Posterior cingulate gyrus (tissue), 11 donors: ENCODE measurements around the gene PLXDC2.

Experiments
- DNase-seq, 10 donors: peaks; one replicate each; pipeline versions ENCODE4 v3.0.0 to v3.0.0-alpha.2; 2020 to 2021; ENCODE audit warnings: mixed read lengths in 3 of 10
- intact Hi-C: fragments of 100-400 bp; cut with DNase I; formaldehyde crosslinking; loops from one replicate; pipeline ENCODE4 v1.15.1; 2023

Gene PLXDC2

GRCh38 chr10:20289070-20289828 is 473.0 kb downstream of the PLXDC2 start:
- intact Hi-C loops: loop anchor here (10.0 kb wide), 1 partner anchor 474 kb away; the partner anchor contains the start of gene PLXDC2
- DNase-seq: no peak

GRCh38 chr10:20298417-20298816 is 482.2 kb downstream of the PLXDC2 start:
- no peak for DNase-seq
- intact Hi-C loops: no loop called here

- intact Hi-C loops: no loop called here
- DNase-seq: no peak
These were observed 483.0 kb downstream of the PLXDC2 start for GRCh38 chr10:20299034-20299736.

GRCh38 chr10:20300735-20301134 is 484.5 kb downstream of the PLXDC2 start:
- DNase-seq: no peak
- intact Hi-C loops: no loop called here

GRCh38 chr10:20302033-20302432 is 485.8 kb downstream of the PLXDC2 start:
- intact Hi-C loops: no loop called here

GRCh38 chr10:20303453-20304152 is 487.4 kb downstream of the PLXDC2 start:
- DNase-seq: no peak
- intact Hi-C loops: no loop called here

More at GRCh38 chr10:20302033-20302432, 485.8 kb downstream of the PLXDC2 start:
- DNase-seq: no peak

- DNase-seq: peak in 1 of 10 donors; percentile 10
- intact Hi-C loops: loop anchor here (10.0 kb wide), 1 partner anchor 451 kb away; no protein-coding TSS in a partner anchor
These were observed 497.4 kb downstream of the PLXDC2 start for GRCh38 chr10:20313665-20314064.

- DNase-seq: peak in 3 of 10 donors; percentile 22 to 83 (median 27)
- intact Hi-C loops: loop anchor here (10.0 kb wide), 1 partner anchor 450 kb away; no protein-coding TSS in a partner anchor
These were observed 498.2 kb downstream of the PLXDC2 start for GRCh38 chr10:20314431-20314830.

- intact Hi-C loops: no loop called here
These were observed 511.7 kb downstream of the PLXDC2 start for GRCh38 chr10:20327954-20328353.

GRCh38 chr10:20330246-20330645 is 514.0 kb downstream of the PLXDC2 start:
- no peak for DNase-seq
- intact Hi-C loops: no loop called here

More at GRCh38 chr10:20327954-20328353, 511.7 kb downstream of the PLXDC2 start:
- DNase-seq: no peak

- no peak for DNase-seq
- intact Hi-C loops: no loop called here
These were observed 518.3 kb downstream of the PLXDC2 start for GRCh38 chr10:20334559-20334958.
